Measurements from ENCODE around the gene KLF15.

DNA sequence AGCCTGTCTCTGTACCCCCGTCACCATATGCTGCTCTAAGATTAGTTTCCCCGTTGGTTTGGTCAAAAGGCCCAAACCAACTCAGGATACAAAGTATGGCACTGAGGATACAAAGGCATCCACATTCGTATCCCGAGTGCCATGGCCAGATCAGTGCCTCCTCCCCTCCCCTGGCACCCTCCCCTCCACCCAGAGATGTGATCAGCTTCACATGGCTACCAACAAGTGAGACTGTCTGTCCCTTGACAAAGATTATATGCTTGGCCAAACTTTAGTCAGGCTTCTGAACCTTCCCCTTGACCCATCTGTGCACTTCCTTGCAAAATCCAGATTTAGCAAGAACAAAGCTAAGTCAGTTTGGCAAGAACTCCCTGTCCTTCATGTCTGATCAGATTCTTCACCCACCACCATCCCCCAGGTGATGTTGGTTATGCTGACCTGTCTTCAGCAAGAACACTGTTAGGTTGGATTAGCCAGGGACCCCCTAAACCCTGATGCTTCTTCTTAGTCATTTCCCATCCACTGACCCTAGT lies 61.7 kb downstream of the KLF15 start:
- TF ChIP-seq EZH2 (IDR thresholded peaks at IDR 0.05; ENCODE audit: low read length, unreplicated experiment) (no peak), EZH2phosphoT487 (IDR thresholded peaks at IDR 0.05; ENCODE audit: borderline replicate concordance, low read length) (no peak)
- TF ChIP-seq, protein P1, sequence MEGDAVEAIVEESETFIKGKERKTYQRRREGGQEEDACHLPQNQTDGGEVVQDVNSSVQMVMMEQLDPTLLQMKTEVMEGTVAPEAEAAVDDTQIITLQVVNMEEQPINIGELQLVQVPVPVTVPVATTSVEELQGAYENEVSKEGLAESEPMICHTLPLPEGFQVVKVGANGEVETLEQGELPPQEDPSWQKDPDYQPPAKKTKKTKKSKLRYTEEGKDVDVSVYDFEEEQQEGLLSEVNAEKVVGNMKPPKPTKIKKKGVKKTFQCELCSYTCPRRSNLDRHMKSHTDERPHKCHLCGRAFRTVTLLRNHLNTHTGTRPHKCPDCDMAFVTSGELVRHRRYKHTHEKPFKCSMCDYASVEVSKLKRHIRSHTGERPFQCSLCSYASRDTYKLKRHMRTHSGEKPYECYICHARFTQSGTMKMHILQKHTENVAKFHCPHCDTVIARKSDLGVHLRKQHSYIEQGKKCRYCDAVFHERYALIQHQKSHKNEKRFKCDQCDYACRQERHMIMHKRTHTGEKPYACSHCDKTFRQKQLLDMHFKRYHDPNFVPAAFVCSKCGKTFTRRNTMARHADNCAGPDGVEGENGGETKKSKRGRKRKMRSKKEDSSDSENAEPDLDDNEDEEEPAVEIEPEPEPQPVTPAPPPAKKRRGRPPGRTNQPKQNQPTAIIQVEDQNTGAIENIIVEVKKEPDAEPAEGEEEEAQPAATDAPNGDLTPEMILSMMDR (conservative IDR thresholded peaks at IDR 0.05; ENCODE audit: low read depth, low read length) = no peak

Measured in PC-3 (cell line).